HCT116 (cell line): ENCODE results near the gene RAB5A. TPM values are rescaled to one million over a fixed set of nuclear protein-coding genes. Genes with fewer than 3 reads are reported as not detected.
A peak's percentile ranks its signal among the peaks of the same experiment; 100 is the strongest.

Source experiments
- ATAC-seq: fragments of 200-7000 bp; cut with Tn5 transposase; 2 replicates; pipeline ENCODE4 v1.9.1; 2020; ENCODE audit warnings: mild to moderate bottlenecking, moderate library complexity
- BruUV-seq: library from RNA; stranded (reverse); fragments of 400-500 nt; replicated peaks from 2 replicates; lab custom pipeline; 2021; lab: Mats Ljungman, UMichigan
- CTCF ChIA-PET: fragments of 300-600 bp; sonication (Branson Sonifier 250); formaldehyde crosslinking; loops from one replicate; lab custom pipeline; 2021; ENCODE audit warnings: antibody characterized with exemption; lab: Charles Lee
- POLR2A ChIA-PET: fragments of 300-600, 350-600 bp; sonication (Branson Sonifier 250); formaldehyde crosslinking; loops from one replicate; lab custom pipeline; 2021; ENCODE audit warnings: antibody characterized with exemption; lab: Charles Lee
- RAD21 ChIA-PET, 2 experiments: fragments of 300-600 bp; sonication (Branson Sonifier 250); formaldehyde crosslinking; loops; one replicate each; lab custom pipeline; 2023; ENCODE audit warnings: low total read pairs in 2 of 2; ENCODE audit not compliant: uncharacterized antibody in 2 of 2, unreplicated experiment in 2 of 2, low non-redundant PET in 1 of 2; lab: Charles Lee
- DNase-seq: peaks from one replicate; pipeline ENCODE4 v3.0.0-alpha.2; 2010; ENCODE audit warnings: low read depth, low spot score
- H2AFZ ChIP-seq: fragments of 200-600 bp; shearing (Covaris generic), sonication (generic); 2 replicates; pipeline ENCODE4 v1.6.1; 2017; ENCODE audit warnings: low read depth, mixed run types, mixed read lengths, antibody characterized with exemption, low read length; ENCODE audit not compliant: poor library complexity, severe bottlenecking
- H3K27ac ChIP-seq: 2 replicates; pipeline ENCODE4 v1.5.1; 2012; ENCODE audit warnings: low read depth, low read length
- H3K27me3 ChIP-seq: fragments of 200-600 bp; sonication (generic); 2 replicates; pipeline ENCODE4 v1.6.1; 2016; ENCODE audit warnings: mixed run types, low read length, mixed read lengths; ENCODE audit not compliant: insufficient read depth
- H3K36me3 ChIP-seq, 2 experiments: fragments of 200-500 bp in 1 of 2; fragments of 200-600 bp in 1 of 2; sonication (Bioruptor generic) in 1 of 2; sonication (generic) in 1 of 2; 2 replicates each; pipeline versions ENCODE4 v1.5.1 to v1.6.1; 2014 to 2016; ENCODE audit warnings: low read length in 2 of 2, inconsistent platforms in 1 of 2, mixed read lengths in 1 of 2, mixed run types in 1 of 2; ENCODE audit not compliant: insufficient read depth in 2 of 2, control insufficient read depth in 1 of 2
- H3K4me1 ChIP-seq, 2 experiments: fragments of 200-600 bp in 1 of 2; sonication (generic) in 1 of 2; 2 replicates each; pipeline versions ENCODE4 v1.5.1 to v1.6.1; 2012 to 2017; ENCODE audit warnings: low read length in 2 of 2, inconsistent platforms in 1 of 2, mild to moderate bottlenecking in 1 of 2, mixed read lengths in 1 of 2, mixed run types in 1 of 2, moderate library complexity in 1 of 2; ENCODE audit not compliant: insufficient read depth in 2 of 2, control insufficient read depth in 1 of 2
- H3K4me2 ChIP-seq: fragments of 200-600 bp; sonication (generic); 2 replicates; pipeline ENCODE4 v1.6.1; 2017; ENCODE audit warnings: mixed run types, low read length, mixed read lengths
- H3K4me3 ChIP-seq, 2 experiments: fragments of 200-600 bp in 1 of 2; sonication (generic) in 1 of 2; replicated peaks in 1 of 2; 2 replicates each; pipeline ENCODE4 v1.5.1; 2011 to 2016; ENCODE audit warnings: low read length in 2 of 2, control low read depth in 1 of 2, low read depth in 1 of 2, mild to moderate bottlenecking in 1 of 2, mixed read lengths in 1 of 2, mixed run types in 1 of 2
- H3K79me2 ChIP-seq: fragments of 200-600 bp; sonication (generic); 2 replicates; pipeline ENCODE4 v1.6.1; 2017; ENCODE audit warnings: mild to moderate bottlenecking, mixed run types, low read length, moderate library complexity, mixed read lengths; ENCODE audit not compliant: insufficient read depth
- H3K9ac ChIP-seq: fragments of 200-600 bp; sonication (generic); 2 replicates; pipeline ENCODE4 v1.6.1; 2016; ENCODE audit warnings: low read length, mixed read lengths
- H3K9me2 ChIP-seq: fragments of 200-600 bp; sonication (generic), shearing (Covaris generic); 2 replicates; pipeline ENCODE4 v1.6.1; 2017; ENCODE audit warnings: mixed run types, mild to moderate bottlenecking, moderate library complexity; ENCODE audit not compliant: insufficient read depth
- H3K9me3 ChIP-seq, 2 experiments: fragments of 200-500 bp in 1 of 2; fragments of 200-600 bp in 1 of 2; sonication (Bioruptor generic) in 1 of 2; sonication (generic) in 1 of 2; 2 replicates each; pipeline ENCODE4 v1.6.1; 2014 to 2017; ENCODE audit warnings: low read length in 2 of 2, mixed read lengths in 2 of 2, inconsistent platforms in 1 of 2, low read depth in 1 of 2, mild to moderate bottlenecking in 1 of 2, mixed run types in 1 of 2, moderate library complexity in 1 of 2; ENCODE audit not compliant: control insufficient read depth in 1 of 2, insufficient read depth in 1 of 2
- H4K20me1 ChIP-seq: fragments of 200-600 bp; sonication (generic), shearing (Covaris generic); 2 replicates; pipeline ENCODE4 v1.6.1; 2017; ENCODE audit warnings: mixed run types, mild to moderate bottlenecking, moderate library complexity; ENCODE audit not compliant: insufficient read depth
- CBX3 ChIP-seq: IDR thresholded peaks from 2 replicates; pipeline ENCODE4 v1.6.1; 2012; ENCODE audit warnings: low read depth
- CEBPB ChIP-seq: IDR thresholded peaks from 2 replicates; pipeline ENCODE4 v1.6.1; 2012; ENCODE audit warnings: low read depth
- EGR1 ChIP-seq: IDR thresholded peaks from 2 replicates; pipeline ENCODE4 v1.6.1; 2012; ENCODE audit warnings: low read depth
- ELF1 ChIP-seq: IDR thresholded peaks from 2 replicates; pipeline ENCODE4 v1.6.1; 2012; ENCODE audit warnings: low read depth, borderline replicate concordance
- EZH2phosphoT487 ChIP-seq: fragments of 200-600 bp; IDR thresholded peaks from 2 replicates; pipeline ENCODE4 v1.6.1; 2018; ENCODE audit warnings: antibody characterized with exemption, borderline replicate concordance
- FOSL1 ChIP-seq: IDR thresholded peaks from 2 replicates; pipeline ENCODE4 v1.6.1; 2012; ENCODE audit warnings: low read depth
- JUND ChIP-seq: IDR thresholded peaks from 2 replicates; pipeline ENCODE4 v1.6.1; 2012
- POLR2A ChIP-seq: IDR thresholded peaks from 2 replicates; pipeline ENCODE4 v1.7.0; 2011; ENCODE audit warnings: borderline replicate concordance; ENCODE audit not compliant: insufficient read depth, insufficient read length; ENCODE audit errors: extremely low read depth
- POLR2AphosphoS5 ChIP-seq: IDR thresholded peaks from 2 replicates; pipeline ENCODE4 v1.6.1; 2011; ENCODE audit warnings: mild to moderate bottlenecking, low read depth, low read length, moderate library complexity
- RAD21 ChIP-seq: IDR thresholded peaks from 2 replicates; pipeline ENCODE4 v1.6.1; 2012; ENCODE audit warnings: low read depth, mild to moderate bottlenecking
- SIN3A ChIP-seq: IDR thresholded peaks from 2 replicates; pipeline ENCODE4 v1.6.1; 2012; ENCODE audit warnings: low read depth
- ZFX ChIP-seq: fragments of 450-650 bp; IDR thresholded peaks from 2 replicates; pipeline ENCODE4 v1.6.1; 2017
- intact Hi-C: fragments of 100-400 bp; cut with micrococcal nuclease; formaldehyde crosslinking; loops from 2 replicates; pipeline ENCODE4 v1.10.0; 2022
- total RNA-seq: library from RNA; stranded (reverse); gene quantifications from one replicate; pipeline ENCODE4 v1.2.1, GENCODE V29; 2021; ENCODE audit not compliant: unreplicated experiment
- TF ChIP-seq, protein P1 (sequence below), 3 experiments: fragments of 200-600 bp in 1 of 3; sonication (generic) in 1 of 3; IDR thresholded peaks in 2 of 3; conservative IDR thresholded peaks in 1 of 3; 2 replicates each; pipeline ENCODE4 v1.5.1; 2012 to 2017; ENCODE audit warnings: low read depth in 2 of 3, low read length in 2 of 3, antibody characterized with exemption in 1 of 3, borderline replicate concordance in 1 of 3, control low read depth in 1 of 3, mild to moderate bottlenecking in 1 of 3, mixed read lengths in 1 of 3, mixed run types in 1 of 3, moderate library complexity in 1 of 3; ENCODE audit not compliant: insufficient read depth in 1 of 3
- TF ChIP-seq, protein P2 (sequence below): IDR thresholded peaks from 2 replicates; pipeline ENCODE4 v1.6.1; 2012; ENCODE audit warnings: low read depth

RAB5A gene
- total RNA-seq, 1 experiment from 2014 or later: 45.0 TPM

DNA sequence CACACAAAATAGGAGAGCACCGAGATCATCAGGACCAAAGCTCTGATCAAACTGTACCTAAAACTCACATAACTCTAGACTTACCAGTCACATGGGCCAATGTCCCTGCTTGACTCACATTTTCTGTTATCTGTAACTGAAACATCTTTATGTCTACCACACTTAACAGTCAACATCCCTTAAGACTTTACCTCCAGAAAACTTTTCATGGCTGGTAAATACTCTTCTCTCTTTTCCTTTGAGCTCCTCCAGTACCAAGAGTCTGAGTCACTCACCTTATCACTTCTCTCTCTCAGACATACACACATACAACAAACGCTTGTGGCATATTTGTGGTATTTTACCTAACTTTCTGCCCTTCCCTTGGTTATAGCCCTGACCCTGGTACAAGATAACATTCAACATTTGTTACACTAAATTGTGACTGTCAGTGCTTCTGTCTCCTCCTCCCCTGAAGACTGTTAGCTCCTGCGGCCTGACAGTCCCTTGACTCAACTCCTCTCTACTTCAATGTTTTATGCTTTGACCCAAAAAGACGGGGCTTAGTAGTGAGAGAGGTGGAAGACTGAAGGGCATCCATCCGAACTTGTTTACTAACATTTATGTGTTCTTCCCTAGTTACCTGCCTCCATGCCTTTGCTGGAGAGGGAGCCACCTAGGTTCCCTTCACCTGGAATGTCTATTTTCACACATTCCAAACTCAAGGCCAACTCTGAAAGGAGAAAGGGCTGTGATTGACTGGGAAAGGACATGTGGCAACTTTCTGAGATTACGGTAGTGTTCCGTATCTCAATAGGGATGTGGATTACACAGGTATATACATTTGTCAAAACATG is 9.2 kb upstream of the RAB5A start:
- ChIA-PET RAD21 (no interaction called here), POLR2A (no interaction called here), CTCF (no interaction called here)
- Histone ChIP-seq H3K9me3 (no peaks in the 10 kb centered on the region), H3K27ac (no peak overlapping the region), H3K36me3 (no peaks in the 10 kb centered on the region), H3K4me3 (no peak overlapping the region), H3K4me1 (peaks cover 0 to 9% of the 10 kb centered on the region in 2 experiments; a peak in 2 of 4 replicates), H3K9me2 (no peaks in the 10 kb centered on the region), H4K20me1 (no peaks in the 10 kb centered on the region), H3K4me2 (no peak overlapping the region), H3K27me3 (no peaks in the 10 kb centered on the region), H3K9ac (no peak overlapping the region), H3K79me2 (no peaks in the 10 kb centered on the region), H2AFZ (no peak overlapping the region)
- intact Hi-C loops: no loop called here
- no TSS peak for BruUV-seq
- DNase-seq (no peak), ATAC-seq (peak; percentile 47)
- TF ChIP-seq POLR2A: no peak
- no peak for TF ChIP-seq ZFX
- no peak for TF ChIP-seq EZH2phosphoT487
- no peak for TF ChIP-seq ELF1
- TF ChIP-seq RAD21: no peak
- TF ChIP-seq FOSL1: no peak
- no peak for TF ChIP-seq CEBPB
- TF ChIP-seq, protein P1, sequence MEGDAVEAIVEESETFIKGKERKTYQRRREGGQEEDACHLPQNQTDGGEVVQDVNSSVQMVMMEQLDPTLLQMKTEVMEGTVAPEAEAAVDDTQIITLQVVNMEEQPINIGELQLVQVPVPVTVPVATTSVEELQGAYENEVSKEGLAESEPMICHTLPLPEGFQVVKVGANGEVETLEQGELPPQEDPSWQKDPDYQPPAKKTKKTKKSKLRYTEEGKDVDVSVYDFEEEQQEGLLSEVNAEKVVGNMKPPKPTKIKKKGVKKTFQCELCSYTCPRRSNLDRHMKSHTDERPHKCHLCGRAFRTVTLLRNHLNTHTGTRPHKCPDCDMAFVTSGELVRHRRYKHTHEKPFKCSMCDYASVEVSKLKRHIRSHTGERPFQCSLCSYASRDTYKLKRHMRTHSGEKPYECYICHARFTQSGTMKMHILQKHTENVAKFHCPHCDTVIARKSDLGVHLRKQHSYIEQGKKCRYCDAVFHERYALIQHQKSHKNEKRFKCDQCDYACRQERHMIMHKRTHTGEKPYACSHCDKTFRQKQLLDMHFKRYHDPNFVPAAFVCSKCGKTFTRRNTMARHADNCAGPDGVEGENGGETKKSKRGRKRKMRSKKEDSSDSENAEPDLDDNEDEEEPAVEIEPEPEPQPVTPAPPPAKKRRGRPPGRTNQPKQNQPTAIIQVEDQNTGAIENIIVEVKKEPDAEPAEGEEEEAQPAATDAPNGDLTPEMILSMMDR (IDR thresholded peaks at IDR 0.05 in 2 of 3, conservative IDR thresholded peaks at IDR 0.05 in 1 of 3; ENCODE audit: borderline replicate concordance in 1 of 3, insufficient read depth in 1 of 3, low read depth in 2 of 3, low read length in 2 of 3): no peak
- TF ChIP-seq, protein P2, sequence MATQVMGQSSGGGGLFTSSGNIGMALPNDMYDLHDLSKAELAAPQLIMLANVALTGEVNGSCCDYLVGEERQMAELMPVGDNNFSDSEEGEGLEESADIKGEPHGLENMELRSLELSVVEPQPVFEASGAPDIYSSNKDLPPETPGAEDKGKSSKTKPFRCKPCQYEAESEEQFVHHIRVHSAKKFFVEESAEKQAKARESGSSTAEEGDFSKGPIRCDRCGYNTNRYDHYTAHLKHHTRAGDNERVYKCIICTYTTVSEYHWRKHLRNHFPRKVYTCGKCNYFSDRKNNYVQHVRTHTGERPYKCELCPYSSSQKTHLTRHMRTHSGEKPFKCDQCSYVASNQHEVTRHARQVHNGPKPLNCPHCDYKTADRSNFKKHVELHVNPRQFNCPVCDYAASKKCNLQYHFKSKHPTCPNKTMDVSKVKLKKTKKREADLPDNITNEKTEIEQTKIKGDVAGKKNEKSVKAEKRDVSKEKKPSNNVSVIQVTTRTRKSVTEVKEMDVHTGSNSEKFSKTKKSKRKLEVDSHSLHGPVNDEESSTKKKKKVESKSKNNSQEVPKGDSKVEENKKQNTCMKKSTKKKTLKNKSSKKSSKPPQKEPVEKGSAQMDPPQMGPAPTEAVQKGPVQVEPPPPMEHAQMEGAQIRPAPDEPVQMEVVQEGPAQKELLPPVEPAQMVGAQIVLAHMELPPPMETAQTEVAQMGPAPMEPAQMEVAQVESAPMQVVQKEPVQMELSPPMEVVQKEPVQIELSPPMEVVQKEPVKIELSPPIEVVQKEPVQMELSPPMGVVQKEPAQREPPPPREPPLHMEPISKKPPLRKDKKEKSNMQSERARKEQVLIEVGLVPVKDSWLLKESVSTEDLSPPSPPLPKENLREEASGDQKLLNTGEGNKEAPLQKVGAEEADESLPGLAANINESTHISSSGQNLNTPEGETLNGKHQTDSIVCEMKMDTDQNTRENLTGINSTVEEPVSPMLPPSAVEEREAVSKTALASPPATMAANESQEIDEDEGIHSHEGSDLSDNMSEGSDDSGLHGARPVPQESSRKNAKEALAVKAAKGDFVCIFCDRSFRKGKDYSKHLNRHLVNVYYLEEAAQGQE: no peak
- TF ChIP-seq JUND: no peak
- TF ChIP-seq CBX3: no peak
- TF ChIP-seq SIN3A: no peak
- no peak for TF ChIP-seq POLR2AphosphoS5
- TF ChIP-seq EGR1: no peak
